Effector memory CD4-positive, alpha-beta T cell (primary cell): ENCODE results near the gene CMTM1.

Experiments
- DNase-seq, 3 donors: peaks; one replicate each; pipeline ENCODE4 v3.0.0-alpha.2; 2020
- H3K27ac ChIP-seq: 2 replicates; pipeline ENCODE4 v1.7.0; 2013; ENCODE audit warnings: mild to moderate bottlenecking, low read length, moderate library complexity; ENCODE audit not compliant: insufficient read depth, poor library complexity, severe bottlenecking
- H3K27me3 ChIP-seq: replicated peaks from 2 replicates; pipeline ENCODE4 v1.7.0; 2013; ENCODE audit warnings: mild to moderate bottlenecking, low read length; ENCODE audit not compliant: insufficient read depth, control insufficient read depth, poor library complexity, severe bottlenecking
- H3K36me3 ChIP-seq: 2 replicates; pipeline ENCODE4 v1.7.0; 2013; ENCODE audit warnings: mild to moderate bottlenecking, low read length, moderate library complexity; ENCODE audit not compliant: control insufficient read depth, insufficient read depth
- H3K4me1 ChIP-seq: 2 replicates; pipeline ENCODE4 v1.7.0; 2013; ENCODE audit warnings: low read length, mild to moderate bottlenecking; ENCODE audit not compliant: control insufficient read depth, insufficient read depth, poor library complexity, severe bottlenecking
- H3K4me3 ChIP-seq: 2 replicates; pipeline ENCODE4 v1.7.0; 2013; ENCODE audit warnings: low read length, low read depth, mild to moderate bottlenecking; ENCODE audit not compliant: insufficient read depth, poor library complexity, severe bottlenecking
- H3K9me3 ChIP-seq: 2 replicates; pipeline ENCODE4 v1.7.0; 2013; ENCODE audit warnings: mild to moderate bottlenecking, low read length, moderate library complexity; ENCODE audit not compliant: control insufficient read depth
- total RNA-seq, 3 donors: gene quantifications; one replicate each; lab custom pipeline; 2026; lab: John Stamatoyannopoulos, UW

CMTM1 gene, protein sequence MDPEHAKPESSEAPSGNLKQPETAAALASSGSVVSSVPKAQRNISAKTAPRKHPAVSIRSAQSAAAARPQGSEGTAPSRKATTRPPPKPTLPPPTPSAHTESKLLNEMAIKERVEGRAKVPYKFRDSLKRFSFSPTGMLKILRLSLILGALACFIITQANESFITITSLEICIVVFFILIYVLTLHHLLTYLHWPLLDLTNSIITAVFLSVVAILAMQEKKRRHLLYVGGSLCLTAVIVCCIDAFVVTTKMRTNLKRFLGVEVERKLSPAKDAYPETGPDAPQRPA
- total RNA-seq = 0.35 to 1.7 (median 0.78) reads per million in 3 donors

DNA sequence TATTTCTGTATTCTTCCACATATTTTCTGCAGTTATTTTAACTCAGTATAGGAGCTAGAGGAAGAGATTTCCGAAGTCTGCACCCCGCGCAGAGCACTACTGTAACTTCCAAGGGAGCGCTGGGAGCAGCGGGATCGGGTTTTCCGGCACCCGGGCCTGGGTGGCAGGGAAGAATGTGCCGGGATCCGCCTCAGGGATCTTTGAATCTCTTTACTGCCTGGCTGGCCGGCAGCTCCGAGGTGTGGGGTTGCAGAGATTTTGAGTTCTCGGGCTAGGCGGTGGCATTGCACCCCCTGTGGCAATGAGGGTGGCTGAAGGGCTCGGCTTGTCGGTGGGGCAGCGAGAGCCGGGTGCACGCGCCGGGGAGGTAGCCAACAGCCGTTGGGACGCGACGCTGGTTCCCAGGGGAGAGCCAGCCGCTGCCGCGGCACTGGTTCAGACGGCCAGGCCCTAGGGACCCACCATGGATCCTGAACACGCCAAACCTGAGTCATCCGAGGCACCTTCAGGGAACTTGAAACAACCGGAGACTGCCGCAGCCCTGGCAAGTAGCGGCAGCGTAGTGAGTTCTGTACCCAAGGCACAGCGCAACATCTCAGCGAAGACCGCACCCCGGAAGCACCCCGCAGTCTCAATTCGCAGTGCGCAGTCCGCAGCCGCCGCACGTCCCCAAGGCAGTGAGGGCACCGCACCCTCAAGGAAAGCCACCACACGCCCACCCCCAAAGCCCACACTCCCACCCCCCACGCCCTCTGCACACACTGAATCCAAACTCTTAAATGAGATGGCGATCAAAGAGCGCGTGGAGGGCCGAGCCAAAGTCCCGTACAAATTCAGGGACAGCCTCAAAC is at the start of gene CMTM1:
Gene CMTM1 (plus strand): TSS at position 389 of the 851 bp plus-strand sequence. CDS start 75 bp downstream, at position 464.
- H3K27me3 ChIP-seq = no peaks in the 10 kb centered on the region
- no peak within 1 kb of the TSS for H3K27ac ChIP-seq
- peaks cover 15% of the 10 kb centered on the region for H3K36me3 ChIP-seq
- no peak within 1 kb of the TSS for H3K4me3 ChIP-seq
- no peak for DNase-seq
- H3K4me1 ChIP-seq = peaks cover 20% of the 10 kb centered on the region
- no peaks in the 10 kb centered on the region for H3K9me3 ChIP-seq

DNA sequence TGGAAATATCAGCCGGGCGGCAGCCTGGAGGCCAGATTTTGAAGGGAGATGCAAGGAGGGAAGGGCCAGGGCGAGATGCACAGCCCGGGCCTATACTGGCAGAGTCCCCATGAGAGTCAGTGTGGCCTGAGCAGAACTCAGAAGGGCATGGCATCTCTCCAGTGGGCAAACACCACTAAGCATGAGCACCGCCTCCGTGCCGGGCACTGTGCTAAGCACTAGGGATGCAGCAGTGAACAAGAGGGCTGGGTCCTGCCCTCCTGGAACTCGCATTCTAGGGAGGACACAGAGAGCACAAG is 49.8 kb upstream of the CMTM1 start:
- peak overlapping the region; percentile 2 for H3K4me3 ChIP-seq
- H3K9me3 ChIP-seq = no peaks in the 10 kb centered on the region
- no peak for DNase-seq
- H3K27me3 ChIP-seq = no peaks in the 10 kb centered on the region
- H3K36me3 ChIP-seq = no peaks in the 10 kb centered on the region
- H3K27ac ChIP-seq = peak overlapping the region; percentile 88
- peaks cover 58% of the 10 kb centered on the region for H3K4me1 ChIP-seq

DNA sequence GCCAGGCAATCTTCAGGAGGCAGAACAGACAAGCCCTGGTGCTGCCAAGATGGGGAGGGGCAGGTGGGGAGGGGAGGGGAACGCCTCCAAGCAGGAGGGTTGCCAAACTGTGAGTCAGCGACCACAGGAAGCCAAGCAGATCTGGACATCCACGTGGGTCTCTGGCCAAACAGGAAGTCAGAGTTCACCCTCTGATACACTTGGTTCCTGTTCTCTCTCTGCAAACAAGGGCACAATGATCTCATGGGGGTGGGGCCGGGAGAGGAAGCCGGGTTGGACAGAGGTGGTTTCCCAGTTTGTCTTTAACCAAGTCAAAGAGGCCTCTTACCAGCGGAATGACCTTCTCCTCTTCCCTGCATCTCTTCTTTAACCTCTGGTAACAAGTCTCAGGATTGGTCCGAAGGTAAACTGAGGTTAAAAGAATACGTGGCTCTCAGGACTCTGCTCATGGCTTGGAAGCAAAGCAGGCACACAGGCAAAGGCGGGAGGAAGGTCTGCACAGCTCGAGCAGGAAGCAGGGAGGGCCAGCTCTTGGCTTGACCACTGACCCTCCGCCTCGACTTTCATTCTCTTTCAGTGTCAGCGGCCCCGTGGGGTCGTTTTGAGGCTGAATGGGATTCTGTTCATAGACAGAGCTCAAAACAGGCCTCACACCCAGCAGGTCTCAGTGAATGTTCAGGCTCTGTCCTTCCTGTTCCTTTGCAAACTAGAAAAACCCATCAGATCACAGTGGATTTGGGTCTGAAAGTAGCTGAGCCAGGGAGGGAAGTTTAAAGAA is 49.2 kb upstream of the CMTM1 start:
- no peaks in the 10 kb centered on the region for H3K36me3 ChIP-seq

DNA sequence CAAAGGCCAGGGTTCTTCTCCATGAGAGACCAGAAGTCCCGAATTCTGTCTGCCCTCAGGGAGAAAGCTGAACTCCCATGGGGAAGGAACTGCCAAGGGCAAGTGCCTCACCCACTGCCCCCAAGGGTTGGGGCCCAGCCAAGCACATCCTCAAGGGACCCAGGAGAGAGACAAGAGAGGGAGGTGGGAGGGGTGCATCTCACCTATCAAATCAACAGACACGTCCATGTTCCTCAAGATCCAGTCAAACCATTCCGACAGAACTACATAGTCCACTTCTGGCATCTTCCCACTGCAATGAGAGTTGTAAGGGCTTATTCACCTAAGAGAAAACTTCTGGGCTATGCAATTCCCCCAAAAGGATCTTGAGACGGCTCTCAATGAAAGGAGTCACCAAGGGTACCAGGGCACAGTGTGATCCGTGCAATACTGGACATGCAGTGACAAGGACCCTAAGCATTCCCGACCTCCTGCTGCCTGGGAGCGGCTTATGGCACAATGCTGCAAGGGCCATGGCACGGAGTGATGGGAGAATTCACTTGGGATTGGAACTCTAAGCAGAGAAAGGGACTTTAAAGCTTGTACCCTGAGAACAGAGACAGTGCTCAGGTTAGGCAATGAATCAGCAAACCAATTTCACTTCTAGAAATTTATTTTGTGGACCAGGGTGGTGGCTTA is 48.5 kb upstream of the CMTM1 start:
- H3K27me3 ChIP-seq = no peaks in the 10 kb centered on the region
- no peaks in the 10 kb centered on the region for H3K9me3 ChIP-seq
- DNase-seq = no peak
- no peaks in the 10 kb centered on the region for H3K36me3 ChIP-seq
- no peak overlapping the region for H3K4me3 ChIP-seq
- peaks cover 66% of the 10 kb centered on the region for H3K4me1 ChIP-seq
- H3K27ac ChIP-seq = peak overlapping the region; percentile 88

More for the DNA sequence above, 49.2 kb upstream of the CMTM1 start:
- H3K9me3 ChIP-seq = no peaks in the 10 kb centered on the region
- peak overlapping the region; percentile 88 for H3K27ac ChIP-seq
- peak overlapping the region; percentile 2 for H3K4me3 ChIP-seq
- peaks cover 62% of the 10 kb centered on the region for H3K4me1 ChIP-seq
- DNase-seq = peak; percentile 70 to 81 (median 78)
- no peaks in the 10 kb centered on the region for H3K27me3 ChIP-seq

DNA sequence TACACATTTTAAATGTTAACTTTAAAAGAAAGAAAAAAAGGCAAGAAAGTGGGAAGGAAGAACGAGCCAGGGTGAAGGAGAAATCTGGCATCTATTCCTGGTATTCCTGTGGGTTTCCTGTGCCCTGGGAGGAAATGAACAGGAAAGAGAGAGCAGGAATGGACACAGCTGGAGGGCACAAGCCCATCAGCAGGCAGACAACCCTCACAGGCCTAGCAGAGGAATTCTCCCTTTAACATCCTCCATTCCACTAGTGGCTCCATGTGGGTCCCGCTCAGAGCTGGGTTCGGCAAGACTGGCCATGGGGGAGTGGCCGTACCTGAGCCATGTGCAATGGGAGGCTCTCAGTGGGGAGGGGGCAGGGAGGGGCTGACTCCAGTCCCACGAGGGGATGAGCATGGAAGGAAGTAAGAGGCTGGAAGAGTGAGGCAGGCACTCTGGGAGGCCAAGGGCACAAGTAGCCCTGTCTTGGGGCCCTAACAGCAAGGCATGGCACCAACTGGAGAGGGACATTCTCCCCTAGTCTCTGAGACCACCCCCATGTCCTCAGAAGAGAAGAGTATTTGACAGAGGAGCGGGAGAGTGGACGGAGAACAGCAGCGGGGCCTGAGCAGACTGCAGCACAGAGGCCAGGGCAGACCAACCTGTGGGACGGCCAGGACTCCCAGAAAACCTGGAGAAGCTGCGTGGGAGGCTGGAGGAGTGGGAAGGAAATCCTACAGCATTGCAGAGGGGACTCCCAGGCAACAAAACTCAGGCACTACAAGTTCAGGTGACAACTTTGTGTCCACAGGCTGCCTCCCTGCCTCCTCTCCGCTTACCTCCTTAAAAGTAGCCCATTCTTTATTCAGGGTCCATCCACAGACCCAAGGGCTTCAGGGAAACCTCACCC is 46.5 kb upstream of the CMTM1 start:
- Histone ChIP-seq H3K36me3 (no peaks in the 10 kb centered on the region), H3K9me3 (no peaks in the 10 kb centered on the region), H3K4me1 (peaks cover 80% of the 10 kb centered on the region), H3K4me3 (no peak overlapping the region), H3K27ac (peak overlapping the region; percentile 77), H3K27me3 (no peaks in the 10 kb centered on the region)
- no peak for DNase-seq

DNA sequence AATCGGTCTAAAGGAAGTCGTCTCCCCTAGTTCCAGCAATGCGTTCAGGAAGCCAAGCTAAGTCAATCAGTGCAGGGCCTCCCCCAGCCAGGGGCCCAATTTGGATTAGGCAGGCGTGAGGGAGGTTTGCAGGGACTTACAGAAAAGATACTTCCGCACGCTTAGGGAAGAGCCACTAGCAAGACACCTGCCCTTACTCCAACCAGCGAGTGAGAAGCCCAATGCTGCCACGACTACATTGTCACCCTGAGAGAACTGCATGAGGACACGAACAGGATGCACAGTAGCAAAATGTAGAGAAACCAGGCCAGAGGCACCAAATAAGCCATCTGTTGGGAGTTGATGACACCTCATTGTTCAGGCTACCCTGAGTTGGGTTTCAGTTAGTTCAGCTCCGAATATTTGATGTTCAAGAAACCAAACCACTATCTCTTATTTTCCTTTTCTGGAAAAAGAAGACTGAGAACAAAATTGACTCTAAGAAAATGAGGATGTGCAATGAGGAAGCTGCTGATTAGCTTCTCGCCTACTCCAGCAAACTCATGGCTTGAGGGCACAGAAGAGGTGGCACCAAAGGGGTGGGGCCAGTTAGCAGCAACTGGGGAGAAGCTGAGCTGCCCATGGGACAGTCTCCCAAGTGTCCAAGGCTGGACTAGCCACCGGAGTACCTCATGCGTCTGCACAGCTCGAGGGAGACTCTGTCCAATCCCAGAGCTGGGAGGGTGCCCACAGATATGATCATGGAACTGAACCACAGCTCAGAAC is 45.7 kb upstream of the CMTM1 start:
- Histone ChIP-seq H3K9me3 (no peaks in the 10 kb centered on the region), H3K27me3 (no peaks in the 10 kb centered on the region), H3K4me1 (peaks cover 83% of the 10 kb centered on the region), H3K27ac (peak overlapping the region; percentile 77), H3K36me3 (no peaks in the 10 kb centered on the region), H3K4me3 (no peak overlapping the region)
- DNase-seq = no peak

DNA sequence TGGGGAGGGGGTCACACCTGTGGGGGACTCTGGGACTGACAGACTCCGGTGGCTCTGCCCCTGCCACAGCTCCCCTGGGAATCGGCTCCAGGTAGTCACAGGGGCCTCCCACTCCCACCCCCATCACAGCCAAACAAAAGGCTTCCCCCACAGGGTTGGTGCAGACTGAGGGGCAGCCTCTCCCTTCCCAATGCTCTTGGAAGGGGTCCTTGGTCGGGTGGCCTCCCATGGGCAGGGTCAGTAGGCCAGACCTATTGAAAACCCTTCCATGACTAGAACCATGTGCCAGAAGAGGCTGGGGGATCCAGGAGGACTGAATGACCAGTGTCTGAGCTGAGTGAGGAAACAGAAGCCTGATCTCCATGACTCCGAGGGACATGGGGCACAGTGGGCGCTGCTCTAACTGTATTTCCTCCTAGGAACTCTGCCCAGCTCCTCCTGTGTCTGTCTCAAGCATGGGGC is 45.0 kb upstream of the CMTM1 start:
- H3K27ac ChIP-seq = peak overlapping the region; percentile 77
- no peaks in the 10 kb centered on the region for H3K9me3 ChIP-seq
- peak overlapping the region; percentile 19 for H3K4me3 ChIP-seq
- H3K36me3 ChIP-seq = no peaks in the 10 kb centered on the region
- DNase-seq = no peak
- no peaks in the 10 kb centered on the region for H3K27me3 ChIP-seq
- H3K4me1 ChIP-seq = peaks cover 81% of the 10 kb centered on the region

DNA sequence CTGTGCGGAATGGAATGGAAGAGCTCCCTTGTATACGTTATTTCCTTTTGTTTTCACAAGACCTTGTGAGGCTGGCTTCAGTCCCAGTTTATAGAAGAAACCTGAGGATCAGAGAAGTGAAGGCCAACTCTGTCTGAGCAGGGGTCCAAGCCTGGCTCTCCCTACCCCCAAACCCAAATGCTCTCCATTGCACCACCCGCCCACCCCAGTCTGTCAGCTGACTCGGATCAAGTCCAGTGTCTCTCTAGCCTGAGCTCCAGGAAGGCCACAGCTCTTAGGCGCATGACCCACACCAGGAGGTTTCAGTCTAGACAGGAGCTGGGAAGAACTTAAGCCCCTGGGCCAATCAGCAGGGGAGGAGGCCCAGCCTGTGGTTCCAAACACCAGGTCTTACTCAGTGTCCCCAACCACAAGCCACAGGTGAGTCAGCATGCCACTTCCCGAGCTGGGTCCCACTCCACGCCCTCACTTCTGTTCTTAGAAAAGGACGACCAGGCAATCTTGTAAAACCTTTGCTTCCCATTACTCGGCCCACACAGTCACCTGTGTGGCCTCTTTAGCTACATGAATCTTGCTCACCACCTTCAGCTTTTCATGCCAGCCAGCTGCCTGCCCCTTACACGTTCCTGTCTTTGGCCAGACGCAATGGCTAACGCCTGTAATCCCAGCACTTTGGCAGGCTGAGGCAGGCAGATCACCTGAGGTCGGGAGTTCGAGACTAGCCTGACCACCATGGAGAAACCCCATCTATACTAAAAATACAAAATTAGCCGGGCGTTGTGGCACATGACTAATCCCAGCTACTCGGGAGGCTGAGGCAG is 44.1 kb upstream of the CMTM1 start:
- peaks cover 73% of the 10 kb centered on the region for H3K4me1 ChIP-seq
- peak overlapping the region; percentile 19 for H3K4me3 ChIP-seq

More for the DNA sequence above, 44.1 kb upstream of the CMTM1 start:
- DNase-seq = peak; percentile 68 to 87 (median 85)
- no peaks in the 10 kb centered on the region for H3K27me3 ChIP-seq
- H3K9me3 ChIP-seq = no peaks in the 10 kb centered on the region
- peak overlapping the region; percentile 77 for H3K27ac ChIP-seq
- H3K36me3 ChIP-seq = no peaks in the 10 kb centered on the region
